PC-3 (cell line): Measurements from ENCODE around the gene PTPA. TPM values are rescaled to one million over a fixed set of nuclear protein-coding genes. Genes with fewer than 3 reads are reported as not detected.

Experiments
- ATAC-seq: fragments of 200-7000 bp; cut with Tn5 transposase; 2 replicates; pipeline ENCODE4 v1.9.1; 2020; ENCODE audit warnings: mild to moderate bottlenecking, moderate library complexity
- BruUV-seq: library from RNA; stranded (reverse); fragments of 400-500 nt; replicated peaks from 2 replicates; lab custom pipeline; 2021; lab: Mats Ljungman, UMichigan
- CTCF ChIA-PET: fragments of 300-600 bp; sonication (Branson Sonifier 250); formaldehyde crosslinking; loops from one replicate; lab custom pipeline; 2022; ENCODE audit warnings: antibody characterized with exemption; lab: Charles Lee
- POLR2A ChIA-PET: fragments of 300-600 bp; sonication (Branson Sonifier 250); formaldehyde crosslinking; loops from one replicate; lab custom pipeline; 2022; ENCODE audit warnings: antibody characterized with exemption; ENCODE audit not compliant: unreplicated experiment; lab: Charles Lee
- DNase-seq: peaks from one replicate; pipeline ENCODE4 v3.0.0-alpha.2; 2015
- H2AFZ ChIP-seq: fragments of 300-600 bp; sonication (generic); 2 replicates; pipeline ENCODE4 v1.6.0; 2016; ENCODE audit warnings: antibody characterized with exemption, low read length
- H3F3A ChIP-seq: fragments of 300-600 bp; sonication (generic); one replicate; pipeline ENCODE4 v1.6.0; 2017; ENCODE audit warnings: antibody characterized with exemption, low read length, control low read depth, mild to moderate bottlenecking; ENCODE audit not compliant: unreplicated experiment
- H3K27ac ChIP-seq: fragments of 300-600 bp; sonication (generic); 2 replicates; pipeline ENCODE4 v1.5.1; 2016; ENCODE audit warnings: mild to moderate bottlenecking, low read length
- H3K27me3 ChIP-seq: fragments of 300-600 bp; sonication (generic); 2 replicates; pipeline ENCODE4 v1.6.1; 2016; ENCODE audit warnings: low read length, mixed read lengths
- H3K36me3 ChIP-seq: fragments of 300-600 bp; sonication (generic); 2 replicates; pipeline ENCODE4 v1.6.1; 2016; ENCODE audit warnings: low read depth, mixed run types, low read length, mixed read lengths
- H3K4me1 ChIP-seq: fragments of 300-600 bp; sonication (generic); 2 replicates; pipeline ENCODE4 v1.5.1; 2016; ENCODE audit warnings: low read length; ENCODE audit not compliant: insufficient read depth
- H3K4me2 ChIP-seq: fragments of 300-600 bp; sonication (generic); 2 replicates; pipeline ENCODE4 v1.6.0; 2016; ENCODE audit warnings: low read length
- H3K4me3 ChIP-seq: fragments of 300-600 bp; sonication (generic); 2 replicates; pipeline ENCODE4 v1.5.1; 2016; ENCODE audit warnings: mild to moderate bottlenecking, low read length, mixed read lengths
- H3K79me2 ChIP-seq: fragments of 300-600 bp; sonication (generic); 2 replicates; pipeline ENCODE4 v1.6.1; 2017; ENCODE audit warnings: low read length, mixed read lengths
- H3K9ac ChIP-seq: fragments of 300-600 bp; sonication (generic); 2 replicates; pipeline ENCODE4 v1.6.0; 2016; ENCODE audit warnings: mild to moderate bottlenecking, low read length
- H3K9me2 ChIP-seq: fragments of 300-600 bp; sonication (generic); replicated peaks from 2 replicates; pipeline ENCODE4 v1.6.1; 2016; ENCODE audit warnings: mixed run types, low read length, mixed read lengths
- H3K9me3 ChIP-seq: fragments of 300-600 bp; sonication (generic); 2 replicates; pipeline ENCODE4 v1.6.1; 2016; ENCODE audit warnings: low read length, mixed read lengths
- H4K20me1 ChIP-seq: fragments of 300-600 bp; sonication (generic); 2 replicates; pipeline ENCODE4 v1.6.1; 2016; ENCODE audit warnings: low read length, mixed read lengths
- CTCF ChIP-seq: fragments of 300-600 bp; sonication (generic); conservative IDR thresholded peaks from 2 replicates; pipeline ENCODE4 v1.5.1; 2017; ENCODE audit warnings: antibody characterized with exemption, low read depth, mild to moderate bottlenecking, low read length
- EZH2 ChIP-seq: fragments of 300-600 bp; sonication (generic); IDR thresholded peaks from one replicate; pipeline ENCODE4 v1.6.1; 2017; ENCODE audit warnings: antibody characterized with exemption, mild to moderate bottlenecking, low read length; ENCODE audit not compliant: unreplicated experiment
- EZH2phosphoT487 ChIP-seq: fragments of 300-600 bp; sonication (generic); IDR thresholded peaks from 2 replicates; pipeline ENCODE4 v1.6.1; 2018; ENCODE audit warnings: mild to moderate bottlenecking, antibody characterized with exemption, low read length, borderline replicate concordance
- intact Hi-C: fragments of 100-400 bp; cut with micrococcal nuclease; formaldehyde crosslinking; loops from 2 replicates; pipeline ENCODE4 v1.9.0; 2023
- total RNA-seq: library from RNA; depleted of rRNA; stranded (reverse); fragments of >200 nt; gene quantifications from 2 replicates; pipeline ENCODE4 v1.2.3, GENCODE V29; 2014

Gene PTPA
- total RNA-seq, 1 experiment from 2014 or later: 138 TPM

- intact Hi-C loops: no loop called here
These were observed 13.4 kb downstream of the PTPA start for GRCh38 chr9:129124506-129125069.

GRCh38 chr9:129125478-129125877 lies 14.3 kb downstream of the PTPA start:
- Histone ChIP-seq H3K27me3 (no peaks in the 10 kb centered on the region), H3K4me3 (no peak overlapping the region), H3K36me3 (peaks cover 11% of the 10 kb centered on the region; the same call in 1 of the 2 replicates), H2AFZ (no peak overlapping the region), H3F3A (no peaks in the 10 kb centered on the region), H3K79me2 (no peaks in the 10 kb centered on the region), H3K9ac (no peak overlapping the region), H3K9me2 (no peaks in the 10 kb centered on the region), H3K4me1 (peaks cover 6% of the 10 kb centered on the region; the same call in 1 of the 2 replicates), H3K9me3 (no peaks in the 10 kb centered on the region), H4K20me1 (no peaks in the 10 kb centered on the region), H3K4me2 (no peak overlapping the region), H3K27ac (peak overlapping the region; percentile 20; the same call in 1 of the 2 replicates)
- ChIA-PET POLR2A (interaction anchor here (0.6 kb wide), 1 partner anchor 352 kb away, joined by 11 read pairs; no protein-coding TSS in a partner anchor), CTCF (interaction anchor here (0.6 kb wide), 1 partner anchor 12 kb away, joined by 3 read pairs; no protein-coding TSS in a partner anchor)
- DNase-seq (peak; percentile 69), ATAC-seq (peak; percentile 15; the same call in 1 of the 2 replicates)
- no peak for TF ChIP-seq EZH2phosphoT487
- TF ChIP-seq CTCF: no peak
- no peak for TF ChIP-seq EZH2
- no TSS peak for BruUV-seq
- intact Hi-C loops: no loop called here

More at GRCh38 chr9:129124506-129125069, 13.4 kb downstream of the PTPA start:
- ChIA-PET POLR2A (no interaction called here), CTCF (no interaction called here)
- Histone ChIP-seq H3F3A (no peaks in the 10 kb centered on the region), H3K79me2 (no peaks in the 10 kb centered on the region), H3K36me3 (peaks cover 11% of the 10 kb centered on the region; the same call in 1 of the 2 replicates), H3K4me3 (no peak overlapping the region), H3K27ac (0 out of 2 replicates have a peak overlapping the region, but pooled peaks have one; percentile 18), H4K20me1 (no peaks in the 10 kb centered on the region), H3K9ac (no peak overlapping the region), H3K27me3 (no peaks in the 10 kb centered on the region), H3K4me2 (no peak overlapping the region), H3K9me3 (no peaks in the 10 kb centered on the region), H3K9me2 (no peaks in the 10 kb centered on the region), H3K4me1 (peaks cover 6% of the 10 kb centered on the region; the same call in 1 of the 2 replicates), H2AFZ (no peak overlapping the region)
- no peak for ATAC-seq
- no peak for TF ChIP-seq EZH2phosphoT487
- no peak for TF ChIP-seq CTCF
- TF ChIP-seq EZH2: no peak
- no peak for DNase-seq
- BruUV-seq: no TSS peak
